ENCODE data around the gene IFT25.
"Not testable (repeated sequence)": the region's sequence is repeated elsewhere in the genome, so short reads cannot be mapped to it uniquely, and the experiment has no call there.

- TF ChIP-seq CTCF (conservative IDR thresholded peaks at IDR 0.05); EZH2 (IDR thresholded peaks at IDR 0.05; ENCODE audit: low read depth): not testable (repeated sequence)
Measured at GRCh38 chr1:53994516-53994915, 49.0 kb upstream of the IFT25 start.
